GM19239 (cell line): ENCODE results near the gene LOXHD1.

Source experiments
- DNase-seq: peaks from one replicate; pipeline ENCODE4 v3.0.0; 2011; ENCODE audit warnings: low spot score; ENCODE audit not compliant: insufficient read length
- FAIRE-seq: peaks from 2 replicates; lab custom pipeline; 2011; peaks lifted over from hg19 to GRCh38; lab: Jason Lieb, UNC

LOXHD1 gene

DNA sequence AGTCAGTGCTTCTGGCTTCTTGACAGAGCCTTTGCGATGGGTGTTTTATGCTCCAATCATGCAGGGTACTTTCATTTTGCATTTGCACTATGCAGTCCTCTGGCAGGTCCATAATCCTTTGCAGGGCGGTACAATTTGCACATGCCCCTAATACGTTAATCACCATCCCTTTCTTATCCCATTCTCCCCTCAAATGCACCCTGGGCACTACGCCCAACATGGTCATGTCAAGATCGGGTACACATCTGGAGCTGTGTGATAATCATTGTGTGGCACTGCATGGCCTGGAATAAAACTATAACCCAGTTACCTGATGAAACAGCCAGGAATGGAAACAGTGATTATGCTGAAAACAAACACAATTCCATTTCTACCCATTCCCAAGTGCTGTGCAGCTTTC is 27.7 kb downstream of the LOXHD1 start:
- no peak for DNase-seq

GRCh38 chr18:46628206-46628605 is 28.8 kb downstream of the LOXHD1 start:
- FAIRE-seq (no peak), DNase-seq (no peak)

More for the DNA sequence above, 27.7 kb downstream of the LOXHD1 start:
- no peak for FAIRE-seq

- no peak for FAIRE-seq
- no peak for DNase-seq
These were observed 29.9 kb downstream of the LOXHD1 start for GRCh38 chr18:46627136-46627535.

DNA sequence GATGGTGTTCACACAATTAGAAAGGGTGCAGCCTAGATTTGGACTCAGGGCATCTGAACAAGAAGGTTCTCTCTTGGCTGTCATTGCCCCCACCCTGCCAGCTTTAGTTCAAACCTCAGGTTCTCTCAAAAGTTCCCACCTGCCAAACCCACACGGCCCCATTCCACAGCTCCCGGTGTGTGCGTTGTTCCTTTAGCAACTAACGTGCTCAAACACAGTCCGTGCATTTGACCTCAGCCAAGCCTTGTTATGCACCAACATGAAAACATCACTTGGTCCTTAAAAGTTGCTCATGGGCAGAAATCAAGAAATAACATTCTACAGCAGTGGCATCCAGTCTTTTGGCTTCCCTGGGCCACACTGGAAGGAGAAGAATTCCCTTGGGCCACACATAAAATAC is 32.0 kb downstream of the LOXHD1 start:
- DNase-seq = no peak
- no peak for FAIRE-seq

- DNase-seq (no peak), FAIRE-seq (no peak)
These were observed 32.9 kb downstream of the LOXHD1 start for GRCh38 chr18:46624127-46624526.

- DNase-seq (no peak), FAIRE-seq (no peak)
These were observed 33.5 kb downstream of the LOXHD1 start for GRCh38 chr18:46623541-46623940.

DNA sequence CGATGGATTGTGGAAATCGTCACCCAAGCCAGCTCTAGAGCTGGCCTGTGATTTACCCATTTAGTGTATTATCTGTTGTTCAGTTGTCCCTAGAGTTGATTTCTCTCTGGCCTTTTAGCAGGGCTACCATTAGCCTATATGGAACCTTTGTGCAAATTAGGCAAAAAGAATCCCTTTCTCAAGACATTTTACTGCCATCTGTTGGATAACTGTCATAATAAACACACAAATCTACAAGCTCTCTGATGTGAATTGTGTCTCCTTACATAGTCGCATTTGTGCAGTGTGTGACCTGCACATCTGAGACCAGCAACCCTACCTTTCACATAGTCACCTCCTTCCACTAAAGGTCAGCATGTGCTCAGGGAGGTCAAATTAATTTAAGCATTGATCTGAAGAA is 34.0 kb downstream of the LOXHD1 start:
- FAIRE-seq = no peak
- DNase-seq = no peak

DNA sequence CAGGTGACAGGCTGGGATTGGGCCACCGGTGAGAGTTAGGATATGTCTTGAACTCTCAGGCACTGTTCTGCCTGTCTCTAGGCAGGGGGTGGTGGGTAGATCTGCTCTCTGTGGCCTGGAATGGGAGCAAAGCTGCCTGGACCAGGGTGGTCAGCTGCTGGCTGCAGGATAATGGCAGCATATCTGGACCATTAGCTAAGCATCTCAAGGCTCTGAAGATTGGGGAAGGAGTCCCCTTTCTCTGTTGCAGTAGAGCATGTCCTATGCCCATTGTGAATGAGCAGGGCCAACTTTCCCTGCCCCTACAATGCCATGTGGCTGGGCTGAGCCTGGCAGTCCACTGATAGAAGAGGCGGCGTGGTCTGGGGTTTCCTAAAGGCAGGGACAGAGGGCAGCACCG is 34.6 kb downstream of the LOXHD1 start:
- no peak for FAIRE-seq
- DNase-seq = no peak

- DNase-seq (no peak), FAIRE-seq (no peak)
These were observed 35.1 kb downstream of the LOXHD1 start for GRCh38 chr18:46621871-46622270.

DNA sequence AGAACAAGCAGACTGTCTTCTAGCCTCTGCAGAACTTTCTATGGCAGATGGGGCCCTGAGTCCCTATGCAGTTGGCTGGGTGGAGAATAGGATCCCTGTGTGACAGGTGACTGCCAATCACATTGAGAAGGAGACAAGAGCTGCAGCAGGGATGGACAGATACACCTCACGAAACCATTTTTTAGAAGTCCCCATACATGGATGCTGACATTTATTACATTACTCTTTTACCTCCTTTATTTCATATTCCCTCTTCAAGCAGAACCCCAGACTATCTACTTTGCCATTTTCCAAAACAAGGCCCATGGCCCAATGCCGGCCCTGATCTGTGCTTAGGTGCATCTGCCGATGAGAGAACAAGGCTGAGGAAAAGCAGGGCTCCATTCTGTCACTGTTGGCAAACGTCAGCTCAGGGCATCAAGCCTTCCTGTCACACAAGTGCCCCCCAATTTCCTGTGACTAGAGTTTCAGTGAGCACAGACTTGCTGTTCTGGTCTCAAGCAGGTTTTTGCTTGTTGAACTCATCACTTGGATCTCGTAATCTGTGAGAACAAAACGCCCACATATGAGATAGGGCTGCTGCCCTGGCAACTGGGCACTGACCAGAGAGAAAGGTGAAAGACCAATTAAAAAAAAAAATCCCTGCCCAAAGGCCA is 35.8 kb downstream of the LOXHD1 start:
- DNase-seq (no peak), FAIRE-seq (no peak)

GRCh38 chr18:46619559-46619958 is 37.5 kb downstream of the LOXHD1 start:
- no peak for FAIRE-seq

DNA sequence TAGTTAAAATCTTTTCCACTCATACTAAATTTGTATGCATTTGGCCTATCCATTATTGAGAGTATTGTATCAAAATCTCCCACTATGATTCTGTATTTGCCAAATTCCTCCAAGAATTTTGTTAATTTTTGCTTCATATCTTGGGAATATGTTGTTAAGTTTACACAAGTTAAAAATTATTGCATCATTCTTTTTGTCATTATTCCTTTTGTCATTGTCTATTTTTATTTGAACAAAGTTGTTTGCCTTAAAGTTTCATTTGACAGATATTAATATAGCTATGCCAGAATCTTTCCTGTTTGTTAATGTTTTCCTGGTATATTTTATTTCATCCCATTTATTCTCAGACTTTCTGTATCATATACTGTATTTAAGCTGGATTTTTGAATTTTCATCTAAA is 41.3 kb downstream of the LOXHD1 start:
- DNase-seq (no peak), FAIRE-seq (no peak)

More at GRCh38 chr18:46619559-46619958, 37.5 kb downstream of the LOXHD1 start:
- DNase-seq = no peak

DNA sequence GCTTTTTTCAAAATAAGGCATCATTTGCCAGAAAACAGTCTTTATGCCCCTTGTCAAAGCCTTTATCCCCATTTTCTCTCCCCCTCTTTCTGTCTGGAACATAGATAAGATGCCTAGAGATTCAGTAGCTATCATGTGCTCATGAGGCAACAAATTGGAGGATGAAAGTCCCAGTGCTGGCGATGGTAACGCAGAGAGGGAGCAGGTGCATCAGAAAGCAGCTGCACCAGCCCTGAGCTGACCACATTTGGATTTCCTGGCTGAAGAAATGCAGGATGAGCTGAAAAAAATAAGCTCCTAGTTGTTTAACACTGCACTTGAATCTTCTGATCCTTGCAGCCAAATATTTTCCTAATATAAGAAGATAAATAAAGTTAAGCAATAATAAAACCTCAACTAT is 48.0 kb downstream of the LOXHD1 start:
- DNase-seq = no peak
- FAIRE-seq = no peak

GRCh38 chr18:46607926-46608325 is 49.1 kb downstream of the LOXHD1 start:
- no peak for FAIRE-seq
- no peak for DNase-seq

DNA sequence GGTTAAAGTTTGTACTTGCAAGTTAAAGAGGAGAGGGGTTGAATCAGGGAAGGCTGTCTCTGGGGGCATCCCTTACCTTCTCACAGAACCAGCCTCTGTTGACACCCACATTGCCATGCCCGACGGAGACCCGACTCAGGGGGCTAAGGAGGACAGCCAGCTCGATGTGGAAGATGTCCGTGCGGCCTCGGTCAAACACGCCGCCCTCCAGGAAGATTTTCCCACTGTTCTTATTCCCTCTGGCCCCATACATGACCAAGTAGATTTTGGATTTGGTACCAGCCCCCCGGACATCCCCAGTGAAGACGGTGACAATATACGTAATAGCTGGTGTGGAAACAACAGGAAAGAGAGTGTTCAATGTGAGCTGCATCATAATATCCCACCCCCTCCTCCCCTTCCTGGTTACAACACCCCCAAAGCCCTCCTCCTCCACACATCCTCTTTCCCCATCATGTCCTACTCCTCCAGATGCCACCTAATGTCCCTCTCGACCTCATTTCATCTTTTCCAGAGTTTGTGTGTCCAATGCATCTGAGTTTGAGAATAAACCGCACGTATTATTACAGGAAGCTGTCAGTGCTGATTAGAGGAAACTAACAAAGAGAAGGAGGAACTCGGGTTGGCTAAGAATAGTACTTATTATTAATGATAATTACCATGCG is 55.7 kb downstream of the LOXHD1 start:
- no peak for DNase-seq
- no peak for FAIRE-seq

DNA sequence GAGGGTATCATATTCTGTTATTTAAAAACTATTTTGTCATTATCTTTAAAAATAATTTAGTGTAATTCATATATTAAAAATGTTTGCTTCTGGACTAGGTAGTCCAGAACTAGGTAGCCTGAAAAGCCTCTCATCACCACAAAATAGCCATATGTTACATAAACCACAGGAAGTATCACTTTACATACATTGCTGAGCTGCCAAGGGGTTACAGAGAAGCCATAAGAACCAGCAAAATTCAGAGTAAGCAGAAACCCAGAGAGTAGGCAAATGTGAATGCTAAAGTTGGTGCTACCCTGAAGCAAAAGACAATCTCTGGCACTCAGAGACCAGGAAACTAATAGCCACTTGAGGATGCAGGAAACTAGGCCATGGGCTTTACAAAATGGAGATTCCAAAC is 60.9 kb downstream of the LOXHD1 start:
- DNase-seq = no peak
- FAIRE-seq = no peak

DNA sequence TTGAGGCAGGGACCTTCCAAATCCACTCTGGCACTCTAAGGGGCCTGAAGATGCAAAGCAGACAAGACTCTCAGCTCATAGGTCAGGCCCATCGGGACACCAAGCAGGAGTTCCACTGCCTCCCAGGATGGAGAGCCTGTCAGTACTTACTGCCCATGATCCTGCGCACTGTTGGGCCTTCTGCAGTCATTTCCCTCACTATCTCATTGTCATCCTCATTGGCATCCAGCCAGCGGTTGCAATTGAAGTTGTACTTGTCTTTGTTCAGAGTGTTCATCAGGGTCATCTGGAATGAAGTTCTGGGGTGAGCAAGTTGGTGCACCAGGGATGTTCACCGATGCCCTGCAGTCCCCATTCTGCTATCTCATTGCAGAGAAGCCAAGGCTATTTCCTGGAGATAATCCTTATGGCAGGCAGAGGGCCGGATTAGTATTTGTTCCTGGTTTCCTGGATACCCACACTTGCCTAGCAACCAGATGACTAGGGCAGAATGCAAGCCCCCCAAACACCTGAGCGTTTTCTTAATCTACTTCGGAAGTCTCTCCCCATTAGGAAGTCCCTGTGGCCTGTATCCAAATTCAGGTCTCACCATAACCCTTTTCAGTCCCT is 65.1 kb downstream of the LOXHD1 start:
- FAIRE-seq = no peak
- no peak for DNase-seq

DNA sequence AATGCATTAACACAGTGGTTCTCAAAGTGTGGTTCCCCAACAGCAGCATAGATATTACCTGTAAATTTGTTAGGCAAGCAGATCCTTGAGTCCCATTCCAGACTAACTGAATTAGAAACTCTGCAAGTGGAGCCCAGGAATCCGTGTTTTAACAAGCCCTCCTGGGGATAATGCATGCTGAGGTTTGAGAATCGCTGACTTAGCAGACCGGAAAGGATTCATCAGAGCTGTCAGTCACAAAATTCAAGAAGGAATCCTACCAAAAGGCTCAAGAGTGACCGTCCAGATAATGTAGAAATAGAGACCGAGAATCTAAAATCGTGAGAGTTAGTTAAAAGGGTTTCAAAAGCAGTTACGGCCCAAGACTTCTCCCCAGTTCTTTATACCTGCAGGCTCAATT is 66.9 kb downstream of the LOXHD1 start:
- DNase-seq = no peak
- FAIRE-seq = no peak

GRCh38 chr18:46588971-46589660 is 67.9 kb downstream of the LOXHD1 start:
- no peak for FAIRE-seq

GRCh38 chr18:46587600-46587999 is 69.4 kb downstream of the LOXHD1 start:
- no peak for DNase-seq
- no peak for FAIRE-seq

More at GRCh38 chr18:46588971-46589660, 67.9 kb downstream of the LOXHD1 start:
- no peak for DNase-seq

DNA sequence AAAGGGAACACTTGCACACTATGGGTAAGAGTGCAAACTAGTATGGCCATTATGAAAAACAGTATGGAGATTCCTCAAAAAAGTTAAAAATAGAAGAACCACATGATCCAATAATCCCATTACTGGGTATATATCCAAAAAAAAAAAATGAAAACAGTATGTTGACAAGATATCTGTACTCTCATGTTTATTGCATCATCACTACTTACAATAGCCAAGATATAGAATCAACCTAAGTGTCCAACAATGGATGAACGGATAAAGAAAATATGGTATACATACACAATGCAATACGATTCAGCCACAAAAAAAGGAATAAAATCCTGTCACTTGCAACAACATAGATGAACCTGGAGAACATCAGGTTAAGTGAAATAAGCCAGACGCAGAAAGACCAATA is 73.3 kb downstream of the LOXHD1 start:
- DNase-seq (no peak), FAIRE-seq (no peak)
